Transverse colon (tissue), 4 donors: Measurements from ENCODE around the gene SETD5. TPM values are rescaled to one million over a fixed set of nuclear protein-coding genes. Genes with fewer than 3 reads are reported as not detected.

Experiments used
- DNase-seq: peaks from one replicate; pipeline ENCODE4 v3.0.0-alpha.2; 2019
- H3K27ac ChIP-seq, 4 donors: fragments of 200-600 bp; sonication (generic); 2 replicates each; pipeline ENCODE4 v1.5.1; 2016 to 2018; ENCODE audit warnings: inconsistent platforms in 4 of 4
- H3K27me3 ChIP-seq: fragments of 200-600 bp; sonication (generic); 2 replicates; pipeline ENCODE4 v1.5.1; 2017; ENCODE audit warnings: inconsistent platforms
- H3K36me3 ChIP-seq, 4 donors: fragments of 200-600 bp; sonication (generic); 2 replicates each; pipeline ENCODE4 v1.5.1; 2017 to 2019; ENCODE audit warnings: inconsistent platforms in 4 of 4
- H3K4me1 ChIP-seq, 4 donors: fragments of 200-600 bp; sonication (generic); 2 replicates each; pipeline ENCODE4 v1.5.1; 2017 to 2020; ENCODE audit warnings: inconsistent platforms in 4 of 4
- H3K4me3 ChIP-seq, 4 donors: fragments of 200-600 bp; sonication (generic); 1 replicate in 1 of 4; 2 replicates in 3 of 4; pipeline versions ENCODE4 v1.5.1 to v1.6.1; 2017 to 2019; ENCODE audit warnings: inconsistent platforms in 4 of 4
- H3K9me3 ChIP-seq, 2 donors: fragments of 200-600 bp; sonication (generic); 2 replicates each; pipeline ENCODE4 v1.5.1; 2017 to 2019; ENCODE audit warnings: inconsistent platforms in 2 of 2
- CTCF ChIP-seq, 5 experiments: fragments of 200-600 bp in 3 of 5; fragments of 450-650 bp in 2 of 5; sonication (generic) in 3 of 5; IDR thresholded peaks; 1 replicate in 2 of 5; 2 replicates in 3 of 5; pipeline ENCODE4 v1.5.1; 2016 to 2017; ENCODE audit warnings: antibody characterized with exemption in 5 of 5, inconsistent platforms in 3 of 5, mild to moderate bottlenecking in 2 of 5, moderate library complexity in 1 of 5
- EP300 ChIP-seq: sonication (generic); formaldehyde crosslinking; IDR thresholded peaks from one replicate; pipeline ENCODE4 v1.6.1; 2017; ENCODE audit warnings: antibody characterized with exemption, low read depth
- POLR2A ChIP-seq: fragments of 450-650 bp; IDR thresholded peaks from one replicate; pipeline ENCODE4 v1.6.1; 2016; ENCODE audit warnings: antibody characterized with exemption, mild to moderate bottlenecking, moderate library complexity
- POLR2AphosphoS5 ChIP-seq, 3 donors: sonication (generic); formaldehyde crosslinking; IDR thresholded peaks; one replicate each; pipeline ENCODE4 v1.6.1; 2016; ENCODE audit warnings: antibody characterized with exemption in 3 of 3
- WGBS, 2 donors: methylation state at CpG; one replicate each; pipeline ENCODE4 v1.1.5; 2018; ENCODE audit warnings: low coverage in 1 of 2; 5-methylcytosine and 5-hydroxymethylcytosine counted together
- in situ Hi-C, 4 donors: fragments of 200-750 bp; cut with MboI; loops; one replicate each; pipeline versions ENCODE4 v1.15.0 to v1.15.1; 2017; ENCODE audit warnings: low sequenced_read_pairs in 3 of 4, low pct_ligation_motif_present in 1 of 4, low pct_unique_long_range_greater_than_20kb in 1 of 4
- intact Hi-C: fragments of 100-400 bp; cut with DNase I; formaldehyde crosslinking; loops from one replicate; pipeline ENCODE4 v1.15.1; 2023; ENCODE audit warnings: low total_unique reads
- total RNA-seq, 4 donors: library from RNA; depleted of rRNA; stranded (reverse); fragments of >200 nt; gene quantifications; one replicate each; pipeline ENCODE4 v1.1.0, GENCODE V29; 2016

Gene SETD5
- total RNA-seq, 4 donors from 2014 or later = 70.6 to 161 (median 129) TPM

DNA sequence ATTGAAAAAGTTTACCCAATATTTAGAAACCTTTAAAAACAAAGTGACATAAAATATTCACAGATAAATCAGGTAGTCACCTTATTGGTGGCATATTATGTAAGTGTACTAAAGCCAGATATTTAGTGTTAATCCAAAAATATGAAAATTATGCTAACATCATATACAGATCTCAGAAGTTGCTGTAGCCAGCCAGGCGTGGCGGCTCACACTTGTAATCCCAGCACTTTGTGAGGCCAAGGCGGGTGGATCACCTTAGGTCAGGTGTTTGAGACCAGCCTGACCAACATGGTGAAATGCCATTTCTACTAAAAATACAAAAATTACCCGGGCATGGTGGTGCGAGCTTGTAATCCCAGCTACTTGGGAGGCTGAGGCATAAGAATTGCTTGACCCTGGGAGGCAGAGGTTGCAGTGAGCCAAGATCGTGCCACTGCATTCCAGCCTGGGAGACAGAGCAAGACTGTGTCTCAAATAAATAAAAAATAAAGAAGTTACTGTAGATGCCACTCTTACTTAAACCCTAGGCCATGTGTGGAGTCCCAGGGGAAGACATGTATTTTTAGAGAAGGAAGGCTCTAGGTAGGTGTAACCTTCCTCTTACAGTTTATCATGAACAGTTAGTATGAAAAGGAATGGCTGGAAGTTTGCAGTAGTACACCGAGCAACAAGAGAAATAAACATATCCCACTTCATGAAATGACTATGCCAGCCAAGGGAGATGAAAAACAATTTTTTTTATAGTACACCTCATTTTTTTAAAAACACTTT, 9.6 kb downstream of the SETD5 start:
- intact Hi-C loops (no loop called here), in situ Hi-C loops (no loop called here)
- 77 to 86% methylated on average over 6 to 7 of the region's 7 CpGs for WGBS, 2 donors
- Histone ChIP-seq H3K4me1 (peaks cover 43 to 88% (median 59%) of the 10 kb centered on the region in 4 donors), H3K27me3 (no peaks in the 10 kb centered on the region), H3K36me3 (no peaks in the 10 kb centered on the region), H3K9me3 (no peaks in the 10 kb centered on the region), H3K4me3 (no peak overlapping the region), H3K27ac (no peak overlapping the region)
- no peak for DNase-seq
- TF ChIP-seq POLR2A (no peak), EP300 (no peak), POLR2AphosphoS5 (IDR thresholded peaks at IDR 0.05) (no peak), CTCF (IDR thresholded peaks at IDR 0.05) (no peak)

- WGBS, 2 donors = 92 to 93% methylated on average over 6 of the region's 6 CpGs
- no peak overlapping the region for H3K4me3 ChIP-seq
- H3K36me3 ChIP-seq = no peaks in the 10 kb centered on the region
- in situ Hi-C loops (no loop called here), intact Hi-C loops (no loop called here)
- H3K4me1 ChIP-seq = peaks cover 34 to 86% (median 49%) of the 10 kb centered on the region in 4 donors
- H3K27ac ChIP-seq = no peak overlapping the region
- DNase-seq = no peak
- H3K27me3 ChIP-seq = no peaks in the 10 kb centered on the region
- no peaks in the 10 kb centered on the region for H3K9me3 ChIP-seq
- TF ChIP-seq POLR2AphosphoS5 (IDR thresholded peaks at IDR 0.05) (no peak), EP300 (no peak), CTCF (IDR thresholded peaks at IDR 0.05) (no peak), POLR2A (no peak)
These were observed 10.6 kb downstream of the SETD5 start for GRCh38 chr3:9408061-9408460.

- intact Hi-C loops = no loop called here
- no peaks in the 10 kb centered on the region for H3K27me3 ChIP-seq
- TF ChIP-seq POLR2A (no peak), POLR2AphosphoS5 (IDR thresholded peaks at IDR 0.05) (no peak)
- H3K9me3 ChIP-seq = no peaks in the 10 kb centered on the region
- peaks cover 31 to 86% (median 45%) of the 10 kb centered on the region in 4 donors for H3K4me1 ChIP-seq
- 69 to 71% methylated on average over 1 of the region's 1 CpG for WGBS, 2 donors
- no peak for DNase-seq
- H3K36me3 ChIP-seq = no peaks in the 10 kb centered on the region
- H3K27ac ChIP-seq = no peak overlapping the region
- in situ Hi-C loops = no loop called here
- H3K4me3 ChIP-seq = no peak overlapping the region
These were observed 11.1 kb downstream of the SETD5 start for GRCh38 chr3:9408546-9408945.

GRCh38 chr3:9409981-9410854, 12.8 kb downstream of the SETD5 start:
- peaks cover 19 to 86% (median 34%) of the 10 kb centered on the region in 4 donors for H3K4me1 ChIP-seq
- intact Hi-C loops = no loop called here

More at GRCh38 chr3:9409981-9410854, 12.8 kb downstream of the SETD5 start:
- DNase-seq = no peak
- Histone ChIP-seq H3K4me3 (no peak overlapping the region), H3K36me3 (no peaks in the 10 kb centered on the region), H3K9me3 (no peaks in the 10 kb centered on the region), H3K27me3 (no peaks in the 10 kb centered on the region), H3K27ac (no peak overlapping the region)
- in situ Hi-C loops = loop anchor here in 1 of 4 donors (10.0 kb wide), 1 partner anchor 55 kb away; no protein-coding TSS in a partner anchor
- TF ChIP-seq CTCF (IDR thresholded peaks at IDR 0.05) = no peak
- WGBS, 2 donors = 82% methylated on average over 5 to 6 of the region's 6 CpGs
